ENCODE results near the gene SCFD1. TPM values are rescaled to one million over a fixed set of nuclear protein-coding genes. Genes with fewer than 3 reads are reported as not detected.

SCFD1 gene
- total RNA-seq, 1 donor from 2014 or later, result 34.8 TPM

GRCh38 chr14:30580616-30581282, 41.4 kb upstream of the SCFD1 start:
- intact Hi-C loops (cut with micrococcal nuclease), result no loop called here

GRCh38 chr14:30581283-30581625, 40.9 kb upstream of the SCFD1 start:
- Histone ChIP-seq H3K27me3 (ENCODE audit: low read depth) (no peaks in the 10 kb centered on the region), H3K36me3 (peaks cover 4% of the 10 kb centered on the region), H3K4me1 (no peaks in the 10 kb centered on the region), H3K9me3 (replicated peaks) (peaks cover 17% of the 10 kb centered on the region), H3K4me3 (no peak overlapping the region), H3K27ac (replicated peaks) (no peak overlapping the region)
- TF ChIP-seq, protein P1, sequence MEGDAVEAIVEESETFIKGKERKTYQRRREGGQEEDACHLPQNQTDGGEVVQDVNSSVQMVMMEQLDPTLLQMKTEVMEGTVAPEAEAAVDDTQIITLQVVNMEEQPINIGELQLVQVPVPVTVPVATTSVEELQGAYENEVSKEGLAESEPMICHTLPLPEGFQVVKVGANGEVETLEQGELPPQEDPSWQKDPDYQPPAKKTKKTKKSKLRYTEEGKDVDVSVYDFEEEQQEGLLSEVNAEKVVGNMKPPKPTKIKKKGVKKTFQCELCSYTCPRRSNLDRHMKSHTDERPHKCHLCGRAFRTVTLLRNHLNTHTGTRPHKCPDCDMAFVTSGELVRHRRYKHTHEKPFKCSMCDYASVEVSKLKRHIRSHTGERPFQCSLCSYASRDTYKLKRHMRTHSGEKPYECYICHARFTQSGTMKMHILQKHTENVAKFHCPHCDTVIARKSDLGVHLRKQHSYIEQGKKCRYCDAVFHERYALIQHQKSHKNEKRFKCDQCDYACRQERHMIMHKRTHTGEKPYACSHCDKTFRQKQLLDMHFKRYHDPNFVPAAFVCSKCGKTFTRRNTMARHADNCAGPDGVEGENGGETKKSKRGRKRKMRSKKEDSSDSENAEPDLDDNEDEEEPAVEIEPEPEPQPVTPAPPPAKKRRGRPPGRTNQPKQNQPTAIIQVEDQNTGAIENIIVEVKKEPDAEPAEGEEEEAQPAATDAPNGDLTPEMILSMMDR (IDR thresholded peaks at IDR 0.05; ENCODE audit: borderline replicate concordance), result no peak
- intact Hi-C loops (cut with micrococcal nuclease), result no loop called here
- no peak for DNase-seq

More at GRCh38 chr14:30580616-30581282, 41.4 kb upstream of the SCFD1 start:
- H3K27ac ChIP-seq (replicated peaks), result no peak overlapping the region
- TF ChIP-seq, protein P1 (IDR thresholded peaks at IDR 0.05; ENCODE audit: borderline replicate concordance), result no peak
- peaks cover 17% of the 10 kb centered on the region for H3K9me3 ChIP-seq (replicated peaks)
- no peaks in the 10 kb centered on the region for H3K4me1 ChIP-seq
- no peak for DNase-seq
- H3K4me3 ChIP-seq, result no peak overlapping the region
- no peaks in the 10 kb centered on the region for H3K27me3 ChIP-seq (ENCODE audit: low read depth)
- H3K36me3 ChIP-seq, result peaks cover 4% of the 10 kb centered on the region

- no peak for DNase-seq
- Histone ChIP-seq H3K4me1 (no peaks in the 10 kb centered on the region), H3K27ac (replicated peaks) (no peak overlapping the region), H3K9me3 (replicated peaks) (peaks cover 17% of the 10 kb centered on the region), H3K36me3 (peaks cover 4% of the 10 kb centered on the region), H3K4me3 (no peak overlapping the region), H3K27me3 (ENCODE audit: low read depth) (no peaks in the 10 kb centered on the region)
- TF ChIP-seq, protein P1 (IDR thresholded peaks at IDR 0.05; ENCODE audit: borderline replicate concordance), result no peak
- intact Hi-C loops (cut with micrococcal nuclease), result no loop called here
Observed at GRCh38 chr14:30582376-30582775, 39.7 kb upstream of the SCFD1 start.

DNA sequence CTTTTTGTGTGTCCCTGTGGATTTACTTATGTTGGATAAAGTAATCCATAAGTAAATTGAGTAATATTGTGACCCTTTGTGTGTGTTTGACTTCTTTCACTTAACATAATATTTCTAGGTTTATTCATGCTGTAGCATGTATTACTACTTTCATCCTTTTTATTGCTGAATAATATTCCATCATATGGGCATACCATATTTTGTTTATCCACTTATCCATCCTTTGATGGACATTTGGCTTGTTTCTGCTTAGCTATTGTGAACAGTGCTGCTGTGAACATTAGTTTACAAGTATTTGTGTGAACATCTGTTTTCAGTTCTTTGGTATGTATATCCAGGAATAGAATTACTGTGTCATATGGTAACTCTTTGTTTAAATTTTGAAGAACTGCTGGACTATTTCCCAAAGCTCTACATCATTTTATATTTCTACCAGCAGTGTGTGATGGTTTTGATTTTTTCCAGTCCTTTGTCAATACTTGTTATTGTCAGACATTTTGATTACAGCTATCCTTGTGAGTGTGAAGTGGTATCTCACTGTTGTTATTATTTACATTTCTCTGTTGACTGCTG, 38.0 kb upstream of the SCFD1 start:
- H3K27ac ChIP-seq (replicated peaks), result no peak overlapping the region
- no peaks in the 10 kb centered on the region for H3K4me1 ChIP-seq
- H3K36me3 ChIP-seq, result peaks cover 4% of the 10 kb centered on the region
- TF ChIP-seq, protein P1 (IDR thresholded peaks at IDR 0.05; ENCODE audit: borderline replicate concordance), result no peak
- peaks cover 17% of the 10 kb centered on the region for H3K9me3 ChIP-seq (replicated peaks)
- intact Hi-C loops (cut with micrococcal nuclease), result no loop called here
- no peak for DNase-seq
- no peak overlapping the region for H3K4me3 ChIP-seq
- no peaks in the 10 kb centered on the region for H3K27me3 ChIP-seq (ENCODE audit: low read depth)

DNA sequence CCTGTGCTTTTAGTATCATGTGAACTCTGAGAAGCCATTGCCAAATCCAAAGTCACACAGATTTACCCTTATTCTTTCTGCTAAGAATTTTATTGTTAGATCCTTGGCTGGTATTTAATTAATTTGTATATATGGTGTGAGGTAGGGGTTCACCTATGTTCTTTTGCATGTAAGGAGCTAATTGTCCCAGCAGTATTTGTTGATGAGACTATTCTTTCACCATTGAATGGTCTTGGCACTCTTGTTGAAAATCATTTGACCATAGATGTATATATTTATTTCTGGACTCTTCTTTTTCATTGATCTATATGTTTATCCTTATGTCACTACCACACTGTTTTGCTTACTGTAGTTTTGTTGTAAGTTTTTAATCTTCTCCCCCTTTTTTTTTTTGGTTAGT, 36.9 kb upstream of the SCFD1 start:
- Histone ChIP-seq H3K27me3 (ENCODE audit: low read depth) (no peaks in the 10 kb centered on the region), H3K4me1 (no peaks in the 10 kb centered on the region), H3K27ac (replicated peaks) (no peak overlapping the region), H3K4me3 (no peak overlapping the region), H3K9me3 (replicated peaks) (peaks cover 17% of the 10 kb centered on the region), H3K36me3 (peaks cover 12% of the 10 kb centered on the region)
- DNase-seq, result no peak
- intact Hi-C loops (cut with micrococcal nuclease), result no loop called here
- TF ChIP-seq, protein P1 (IDR thresholded peaks at IDR 0.05; ENCODE audit: borderline replicate concordance), result no peak
